Measurements from ENCODE around the gene FIS1.

FIS1 gene

GRCh38 chr7:101235050-101235449, 9.8 kb downstream of the FIS1 start:
- no peak for DNase-seq (ENCODE audit: low read depth, low spot score)
- TF ChIP-seq CTCF (IDR thresholded peaks at IDR 0.05; ENCODE audit: insufficient read depth, low read length, missing control alignments), result peak; percentile 13
- ChIA-PET CTCF (interaction anchor here (0.7 to 7.7 kb wide), 5 partner anchors 9 to 91 kb away, joined by 3 to 64 read pairs (median 6); partner anchors contain the start of gene FIS1), POLR2A (interaction anchor here (0.7 to 1.1 kb wide), 2 partner anchors 8 to 17 kb away, joined by 3 to 5 read pairs; partner anchors contain the start of gene ZNHIT1)
- H3K4me3 ChIP-seq (ENCODE audit: low read depth, low read length), result no peak overlapping the region

- ChIA-PET POLR2A (interaction anchor here (0.7 to 1.1 kb wide), 2 partner anchors 9 to 16 kb away, joined by 3 to 5 read pairs; partner anchors contain the start of gene ZNHIT1), CTCF (interaction anchor here (0.8 to 7.7 kb wide), 4 partner anchors 10 to 90 kb away, joined by 3 to 64 read pairs (median 8); partner anchors contain the start of gene FIS1)
- no peak for TF ChIP-seq CTCF (IDR thresholded peaks at IDR 0.05; ENCODE audit: insufficient read depth, low read length, missing control alignments)
- no peak for DNase-seq (ENCODE audit: low read depth, low spot score)
- no peak overlapping the region for H3K4me3 ChIP-seq (ENCODE audit: low read depth, low read length)
Measured at GRCh38 chr7:101234636-101235035, 10.2 kb downstream of the FIS1 start.

GRCh38 chr7:101233907-101234547, 10.9 kb downstream of the FIS1 start:
- H3K4me3 ChIP-seq (ENCODE audit: low read depth, low read length), result no peak overlapping the region
- POLR2A ChIA-PET, result interaction anchor here (1.1 kb wide), 1 partner anchor 9 kb away, joined by 5 read pairs; no protein-coding TSS in a partner anchor
- CTCF ChIA-PET, result interaction anchor here (1.1 to 7.7 kb wide), 4 partner anchors 10 to 90 kb away, joined by 3 to 64 read pairs (median 8); partner anchors contain the start of gene FIS1
- no peak for DNase-seq (ENCODE audit: low read depth, low spot score)
- TF ChIP-seq CTCF (IDR thresholded peaks at IDR 0.05; ENCODE audit: insufficient read depth, low read length, missing control alignments), result no peak

- POLR2A ChIA-PET, result no interaction called here
- no peak overlapping the region for H3K4me3 ChIP-seq (ENCODE audit: low read depth, low read length)
- DNase-seq (ENCODE audit: low read depth, low spot score), result no peak
- TF ChIP-seq CTCF (IDR thresholded peaks at IDR 0.05; ENCODE audit: insufficient read depth, low read length, missing control alignments), result no peak
- CTCF ChIA-PET, result interaction anchor here (2.1 to 7.7 kb wide), 2 partner anchors 12 to 40 kb away, joined by 4 to 64 read pairs; partner anchors contain the start of gene FIS1
Measured at GRCh38 chr7:101232141-101232850, 12.6 kb downstream of the FIS1 start.

GRCh38 chr7:101231644-101232043, 13.2 kb downstream of the FIS1 start:
- ChIA-PET CTCF (interaction anchor here (2.1 to 7.7 kb wide), 2 partner anchors 13 to 39 kb away, joined by 4 to 64 read pairs; partner anchors contain the start of gene FIS1), POLR2A (interaction anchor here (0.6 kb wide), 1 partner anchor 13 kb away, joined by 3 read pairs; the partner anchor contains the start of gene ZNHIT1)
- no peak for TF ChIP-seq CTCF (IDR thresholded peaks at IDR 0.05; ENCODE audit: insufficient read depth, low read length, missing control alignments)
- DNase-seq (ENCODE audit: low read depth, low spot score), result no peak
- H3K4me3 ChIP-seq (ENCODE audit: low read depth, low read length), result no peak overlapping the region

Measured in AG04449 (cell line).